GM23248 (cell line): ENCODE measurements around the gene CHD9. TPM values are rescaled to one million over a fixed set of nuclear protein-coding genes. Genes with fewer than 3 reads are reported as not detected.

ENCODE experiments used
- DNase-seq: peaks from one replicate; pipeline ENCODE4 v3.0.0-alpha.2; 2015
- H2AFZ ChIP-seq: fragments of 200-600 bp; sonication (generic); 2 replicates; pipeline ENCODE4 v1.6.1; 2016; ENCODE audit warnings: antibody characterized with exemption
- H3F3A ChIP-seq: fragments of 200-600 bp; sonication (generic); 2 replicates; pipeline ENCODE4 v1.6.1; 2016; ENCODE audit warnings: mild to moderate bottlenecking, antibody characterized with exemption, mixed run types; ENCODE audit not compliant: insufficient read depth
- H3K27ac ChIP-seq: fragments of 200-600 bp; sonication (generic); 2 replicates; pipeline ENCODE4 v1.5.1; 2016; ENCODE audit warnings: mild to moderate bottlenecking
- H3K27me3 ChIP-seq: fragments of 200-600 bp; sonication (generic); replicated peaks from 2 replicates; pipeline ENCODE4 v1.6.1; 2016; ENCODE audit warnings: mild to moderate bottlenecking; ENCODE audit not compliant: insufficient read depth
- H3K36me3 ChIP-seq: fragments of 200-600 bp; sonication (generic); 2 replicates; pipeline ENCODE4 v1.6.1; 2016; ENCODE audit warnings: low read depth, mild to moderate bottlenecking
- H3K4me1 ChIP-seq: fragments of 200-600 bp; sonication (generic); 2 replicates; pipeline ENCODE4 v1.6.1; 2016; ENCODE audit warnings: mild to moderate bottlenecking; ENCODE audit not compliant: insufficient read depth
- H3K4me2 ChIP-seq: fragments of 200-600 bp; sonication (generic); one replicate; pipeline ENCODE4 v1.6.1; 2016; ENCODE audit warnings: mild to moderate bottlenecking; ENCODE audit not compliant: unreplicated experiment
- H3K4me3 ChIP-seq: fragments of 200-600 bp; sonication (generic); 2 replicates; pipeline ENCODE4 v1.5.1; 2016; ENCODE audit warnings: mild to moderate bottlenecking
- H3K79me2 ChIP-seq: fragments of 200-600 bp; sonication (generic); 2 replicates; pipeline ENCODE4 v1.6.1; 2016; ENCODE audit warnings: mild to moderate bottlenecking; ENCODE audit not compliant: insufficient read depth
- H3K9ac ChIP-seq: fragments of 200-600 bp; sonication (generic); 2 replicates; pipeline ENCODE4 v1.6.1; 2016; ENCODE audit warnings: mild to moderate bottlenecking
- H3K9me2 ChIP-seq: fragments of 200-600 bp; sonication (generic); 2 replicates; pipeline ENCODE4 v1.6.1; 2016; ENCODE audit warnings: mixed run types, mild to moderate bottlenecking, moderate library complexity; ENCODE audit not compliant: insufficient read depth
- H3K9me3 ChIP-seq: fragments of 200-600 bp; sonication (generic); one replicate; pipeline ENCODE4 v1.6.1; 2017; ENCODE audit warnings: low read depth
- H4K20me1 ChIP-seq: fragments of 200-600 bp; sonication (generic); 2 replicates; pipeline ENCODE4 v1.6.0; 2016; ENCODE audit not compliant: insufficient read depth
- EZH2 ChIP-seq: fragments of 200-600 bp; sonication (generic); IDR thresholded peaks from 2 replicates; pipeline ENCODE4 v1.6.1; 2018; ENCODE audit warnings: antibody characterized with exemption, mild to moderate bottlenecking; ENCODE audit not compliant: insufficient read depth, poor library complexity, severe bottlenecking
- EZH2phosphoT487 ChIP-seq: fragments of 200-600 bp; sonication (generic); IDR thresholded peaks from 2 replicates; pipeline ENCODE4 v1.6.1; 2018; ENCODE audit warnings: antibody characterized with exemption, moderate library complexity, mild to moderate bottlenecking, low read depth; ENCODE audit not compliant: insufficient read depth
- WGBS, 2 experiments: methylation state at CpG; one replicate each; pipeline ENCODE4 v1.1.6; 2015 to 2017; ENCODE audit warnings: low lambda C conversion rate in 2 of 2, low coverage in 1 of 2; ENCODE audit errors: missing lambda C conversion rate in 2 of 2; 5-methylcytosine and 5-hydroxymethylcytosine counted together
- in situ Hi-C: fragments of 300-500 bp; cut with MboI; formaldehyde crosslinking; loops from 2 replicates; pipeline ENCODE4 v1.15.0; 2020
- polyA plus RNA-seq: library from polyadenylated mRNA; unstranded; fragments of >200 nt; fragmentation: Nextera tagmentation; extraction: Ambion mirVana; gene quantifications from 2 replicates; pipeline ENCODE4 v1.2.1, GENCODE V29; 2016
- total RNA-seq: library from RNA; depleted of rRNA; stranded (reverse); fragments of >200 nt; shearing (Covaris generic); gene quantifications from 2 replicates; pipeline ENCODE4 v1.2.3, GENCODE V29; 2014

Gene CHD9
- total and polyA plus RNA-seq, 2 experiments from 2014 or later: 20.5 to 47.4 TPM

DNA sequence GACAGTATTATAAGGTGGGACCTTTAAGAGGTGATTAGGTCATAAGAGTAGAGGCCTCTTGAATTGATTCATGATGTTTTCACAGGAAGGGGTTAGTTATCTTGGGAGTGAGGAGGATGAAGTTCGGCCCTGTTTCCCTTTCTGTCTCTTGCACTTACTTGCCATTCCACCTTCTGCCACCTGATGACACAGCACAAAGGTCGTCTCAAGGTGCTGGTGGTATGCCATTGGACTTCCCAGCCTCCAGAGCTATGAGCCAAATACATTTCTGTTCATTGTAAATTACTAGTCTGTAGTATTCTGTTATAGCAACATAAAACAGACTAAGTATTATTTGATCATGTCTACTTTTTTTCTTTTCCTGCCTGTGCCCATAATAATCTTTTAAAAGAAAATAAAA is 23.5 kb downstream of the CHD9 start:
- no peak overlapping the region for H3K4me3 ChIP-seq
- in situ Hi-C loops: no loop called here
- no peak overlapping the region for H3K4me2 ChIP-seq
- no peak for DNase-seq
- no peaks in the 10 kb centered on the region for H3K27me3 ChIP-seq
- no peaks in the 10 kb centered on the region for H3K9me3 ChIP-seq
- 93 to 95% methylated on average over 2 of the region's 2 CpGs for WGBS, 2 experiments
- TF ChIP-seq EZH2 (no peak), EZH2phosphoT487 (no peak)
- peaks cover 29% of the 10 kb centered on the region for H3K4me1 ChIP-seq
- no peaks in the 10 kb centered on the region for H4K20me1 ChIP-seq
- no peak overlapping the region for H2AFZ ChIP-seq
- no peaks in the 10 kb centered on the region for H3K36me3 ChIP-seq
- no peak overlapping the region for H3K9ac ChIP-seq
- H3K27ac ChIP-seq: no peak overlapping the region
- peaks cover 32% of the 10 kb centered on the region for H3F3A ChIP-seq
- peaks cover 79% of the 10 kb centered on the region for H3K79me2 ChIP-seq
- H3K9me2 ChIP-seq: no peaks in the 10 kb centered on the region

DNA sequence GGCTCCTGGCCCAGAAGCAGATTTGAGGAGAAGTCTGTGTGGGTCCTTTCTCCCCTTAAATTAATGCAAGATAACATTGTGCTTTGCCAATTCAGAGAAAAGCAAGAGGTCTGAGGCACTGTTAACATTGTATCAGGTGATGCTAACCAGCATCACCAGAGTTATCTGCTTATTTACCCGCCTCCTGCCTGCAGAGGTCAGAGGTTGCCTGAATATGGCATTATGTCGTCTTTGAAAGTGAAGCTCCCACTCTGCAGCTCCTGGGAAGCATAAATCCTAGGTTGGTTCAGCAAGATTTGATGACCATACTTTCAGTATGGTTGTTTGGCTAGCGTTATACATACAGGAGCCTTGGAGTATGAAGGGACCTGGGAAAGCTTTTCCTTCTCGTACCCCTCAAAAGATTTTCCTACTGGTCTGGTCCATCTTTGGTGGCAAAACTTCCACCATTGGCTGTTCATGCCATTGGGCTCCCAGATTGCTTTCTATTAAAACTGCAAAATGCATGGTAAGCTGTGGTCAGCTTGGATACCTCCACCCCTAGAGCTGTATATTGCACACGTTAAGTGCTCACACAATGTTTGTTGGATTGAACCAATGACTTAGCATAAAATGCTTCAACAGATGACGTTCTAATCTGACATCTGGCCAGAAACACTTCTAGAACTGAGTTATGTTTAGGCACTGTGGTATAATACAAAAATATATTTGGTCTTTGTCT is 24.1 kb downstream of the CHD9 start:
- in situ Hi-C loops: no loop called here
- Histone ChIP-seq H3K4me1 (peaks cover 36% of the 10 kb centered on the region), H3K27me3 (no peaks in the 10 kb centered on the region), H3K9me3 (no peaks in the 10 kb centered on the region), H3K36me3 (no peaks in the 10 kb centered on the region), H3K4me3 (no peak overlapping the region), H3K4me2 (no peak overlapping the region), H3K9ac (no peak overlapping the region), H4K20me1 (no peaks in the 10 kb centered on the region), H3F3A (peaks cover 32% of the 10 kb centered on the region), H3K9me2 (no peaks in the 10 kb centered on the region), H2AFZ (no peak overlapping the region), H3K27ac (no peak overlapping the region), H3K79me2 (peaks cover 78% of the 10 kb centered on the region)
- 82 to 84% methylated on average over 6 of the region's 6 CpGs for WGBS, 2 experiments
- TF ChIP-seq EZH2phosphoT487 (no peak), EZH2 (no peak)
- no peak for DNase-seq

DNA sequence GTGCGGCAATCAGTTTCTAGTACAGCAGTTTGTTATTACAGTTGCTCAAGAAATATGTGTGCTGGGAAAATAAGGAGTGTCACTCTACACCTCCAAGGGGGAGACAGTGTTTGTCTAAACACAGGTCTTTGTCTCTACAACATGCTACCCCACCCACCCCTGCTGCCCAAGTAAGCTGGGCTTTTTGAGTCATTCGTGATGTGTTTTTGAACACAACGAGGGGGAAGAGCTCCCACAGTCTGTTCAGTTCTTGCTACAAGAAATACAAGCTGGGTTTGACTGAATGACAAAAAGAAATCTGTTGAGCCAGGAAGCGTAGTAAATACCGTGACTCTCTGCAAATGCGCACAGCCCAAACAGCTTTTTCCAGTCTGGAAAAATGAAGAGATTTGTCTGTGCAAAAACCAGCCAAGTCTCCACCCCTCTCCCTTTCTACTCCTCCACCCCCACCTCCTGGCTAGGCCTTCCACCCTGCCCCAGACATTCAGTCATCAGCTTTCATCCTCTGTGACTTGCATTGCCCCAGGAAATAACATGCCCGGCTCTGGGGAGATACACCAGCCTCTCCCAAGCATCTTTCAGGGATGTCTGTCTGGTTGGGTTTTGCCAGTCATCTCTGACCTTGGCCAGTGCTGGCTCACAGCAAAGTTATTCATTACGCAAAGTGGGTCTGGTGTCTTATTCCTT is 25.7 kb downstream of the CHD9 start:
- peak overlapping the region; percentile 74 for H3K9ac ChIP-seq
- no peaks in the 10 kb centered on the region for H3K27me3 ChIP-seq
- in situ Hi-C loops: no loop called here
- H3K9me2 ChIP-seq: no peaks in the 10 kb centered on the region
- H3K79me2 ChIP-seq: peaks cover 65% of the 10 kb centered on the region
- WGBS, 2 experiments: 2 to 4% methylated on average over 8 of the region's 8 CpGs
- DNase-seq: peak; percentile 93
- H3K9me3 ChIP-seq: no peaks in the 10 kb centered on the region
- H4K20me1 ChIP-seq: no peaks in the 10 kb centered on the region
- peak overlapping the region; percentile 47 for H3K4me3 ChIP-seq
- H2AFZ ChIP-seq: peak overlapping the region; percentile 22; the same call in 1 of the 2 replicates
- TF ChIP-seq EZH2 (no peak), EZH2phosphoT487 (no peak)
- peak overlapping the region; percentile 93 for H3K27ac ChIP-seq
- peaks cover 49% of the 10 kb centered on the region for H3K4me1 ChIP-seq
- H3F3A ChIP-seq: peaks cover 42% of the 10 kb centered on the region
- peak overlapping the region; percentile 72 for H3K4me2 ChIP-seq
- H3K36me3 ChIP-seq: no peaks in the 10 kb centered on the region

DNA sequence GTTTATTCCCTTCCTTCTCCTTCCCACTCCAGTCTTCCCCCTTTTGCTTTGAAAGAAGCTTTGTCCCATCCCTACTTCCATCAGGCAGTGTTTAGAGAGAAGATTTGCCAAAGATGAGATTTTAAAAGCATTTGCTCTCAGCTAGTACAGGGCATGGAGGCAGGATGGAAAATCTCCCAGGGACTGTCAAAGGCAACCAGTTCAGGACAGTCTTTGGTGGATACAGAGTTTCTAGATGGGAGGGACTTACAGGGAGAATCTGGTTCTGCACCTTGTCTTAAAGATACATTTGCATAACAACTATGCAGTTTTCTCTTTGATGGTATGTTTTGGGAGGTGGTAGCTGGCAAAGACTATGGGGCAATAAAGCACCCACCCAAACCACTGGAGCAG is 26.2 kb downstream of the CHD9 start:
- in situ Hi-C loops: no loop called here
- Histone ChIP-seq H3K27ac (peak overlapping the region; percentile 93), H3K79me2 (peaks cover 60% of the 10 kb centered on the region)

More for the DNA sequence above, 26.2 kb downstream of the CHD9 start:
- H3K4me1 ChIP-seq: peaks cover 55% of the 10 kb centered on the region
- H3K4me2 ChIP-seq: peak overlapping the region; percentile 72
- H3K36me3 ChIP-seq: no peaks in the 10 kb centered on the region
- DNase-seq: no peak
- H4K20me1 ChIP-seq: no peaks in the 10 kb centered on the region
- no peak for TF ChIP-seq EZH2
- TF ChIP-seq EZH2phosphoT487: no peak
- H3K9me2 ChIP-seq: no peaks in the 10 kb centered on the region
- H2AFZ ChIP-seq: peak overlapping the region; percentile 22; the same call in 1 of the 2 replicates
- H3K9me3 ChIP-seq: no peaks in the 10 kb centered on the region
- peaks cover 47% of the 10 kb centered on the region for H3F3A ChIP-seq
- H3K9ac ChIP-seq: peak overlapping the region; percentile 74
- H3K4me3 ChIP-seq: peak overlapping the region; percentile 47
- H3K27me3 ChIP-seq: no peaks in the 10 kb centered on the region
